Measurements from ENCODE around the gene GFAP.

The GFAP gene

DNA sequence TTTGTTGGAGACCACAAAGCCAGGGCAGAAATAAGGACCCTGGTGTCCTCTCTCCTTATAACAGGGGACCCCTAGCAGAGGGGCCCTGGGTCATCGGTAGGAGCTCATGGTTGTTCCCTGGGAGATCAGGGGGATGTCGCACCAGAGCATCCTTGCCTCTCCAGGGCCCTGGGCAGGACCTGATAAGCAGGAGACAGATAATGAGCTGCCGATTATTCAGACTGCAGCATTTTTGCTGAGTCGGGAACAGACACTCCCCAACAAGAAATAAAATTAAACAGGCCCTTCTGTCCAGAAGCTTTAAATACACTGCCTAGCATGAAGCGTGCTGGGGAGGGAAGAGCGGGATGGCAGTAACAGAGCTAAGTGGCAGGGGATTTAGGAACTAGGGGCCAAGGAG lies 15.4 kb upstream of the GFAP start:
- no peak for FAIRE-seq
- TF ChIP-seq, protein P1, sequence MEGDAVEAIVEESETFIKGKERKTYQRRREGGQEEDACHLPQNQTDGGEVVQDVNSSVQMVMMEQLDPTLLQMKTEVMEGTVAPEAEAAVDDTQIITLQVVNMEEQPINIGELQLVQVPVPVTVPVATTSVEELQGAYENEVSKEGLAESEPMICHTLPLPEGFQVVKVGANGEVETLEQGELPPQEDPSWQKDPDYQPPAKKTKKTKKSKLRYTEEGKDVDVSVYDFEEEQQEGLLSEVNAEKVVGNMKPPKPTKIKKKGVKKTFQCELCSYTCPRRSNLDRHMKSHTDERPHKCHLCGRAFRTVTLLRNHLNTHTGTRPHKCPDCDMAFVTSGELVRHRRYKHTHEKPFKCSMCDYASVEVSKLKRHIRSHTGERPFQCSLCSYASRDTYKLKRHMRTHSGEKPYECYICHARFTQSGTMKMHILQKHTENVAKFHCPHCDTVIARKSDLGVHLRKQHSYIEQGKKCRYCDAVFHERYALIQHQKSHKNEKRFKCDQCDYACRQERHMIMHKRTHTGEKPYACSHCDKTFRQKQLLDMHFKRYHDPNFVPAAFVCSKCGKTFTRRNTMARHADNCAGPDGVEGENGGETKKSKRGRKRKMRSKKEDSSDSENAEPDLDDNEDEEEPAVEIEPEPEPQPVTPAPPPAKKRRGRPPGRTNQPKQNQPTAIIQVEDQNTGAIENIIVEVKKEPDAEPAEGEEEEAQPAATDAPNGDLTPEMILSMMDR (IDR thresholded peaks at IDR 0.05; ENCODE audit: insufficient read depth, missing control alignments) = no peak
- peak; percentile 7 for DNase-seq (ENCODE audit: insufficient read length, low spot score)

DNA sequence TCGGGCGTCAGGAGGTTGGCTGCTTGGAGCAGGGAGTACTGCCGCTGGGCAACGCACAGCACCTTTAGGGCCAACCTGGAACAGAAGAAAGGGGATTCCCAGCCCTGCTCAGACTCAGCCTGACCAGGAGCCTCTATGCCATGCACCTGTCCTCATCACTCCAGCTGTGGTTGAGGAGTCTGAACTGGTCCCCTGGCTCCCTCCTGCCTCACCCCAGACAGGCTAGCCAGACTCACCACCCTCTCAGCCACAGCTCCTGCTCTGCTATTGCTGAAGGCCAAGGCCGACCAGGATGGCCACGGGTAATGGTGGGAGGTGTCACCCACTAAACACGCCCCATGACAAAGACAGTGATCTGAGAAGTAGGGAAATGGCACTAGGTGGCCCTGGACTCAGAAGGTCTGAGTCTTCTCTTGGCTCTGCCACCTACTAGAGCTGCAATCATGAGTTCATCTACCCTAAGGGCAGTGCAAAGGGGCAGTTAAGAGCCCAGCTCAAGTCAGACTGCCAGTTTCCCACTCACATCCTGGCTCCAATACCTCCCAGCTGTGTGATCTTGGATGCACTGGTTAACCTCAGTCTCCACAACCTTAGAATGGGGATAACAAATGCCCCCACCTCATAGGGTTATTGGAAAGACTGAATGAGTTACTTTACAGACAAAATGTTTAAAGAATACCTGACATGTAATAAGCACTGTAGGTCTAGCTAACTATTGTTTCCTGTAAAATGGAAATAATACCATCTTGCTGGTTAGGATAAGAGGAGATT lies 13.8 kb upstream of the GFAP start:
- FAIRE-seq (no peak), DNase-seq (ENCODE audit: insufficient read length, low spot score) (peak; percentile 1)
- TF ChIP-seq, protein P1 (IDR thresholded peaks at IDR 0.05; ENCODE audit: insufficient read depth, missing control alignments) = no peak

DNA sequence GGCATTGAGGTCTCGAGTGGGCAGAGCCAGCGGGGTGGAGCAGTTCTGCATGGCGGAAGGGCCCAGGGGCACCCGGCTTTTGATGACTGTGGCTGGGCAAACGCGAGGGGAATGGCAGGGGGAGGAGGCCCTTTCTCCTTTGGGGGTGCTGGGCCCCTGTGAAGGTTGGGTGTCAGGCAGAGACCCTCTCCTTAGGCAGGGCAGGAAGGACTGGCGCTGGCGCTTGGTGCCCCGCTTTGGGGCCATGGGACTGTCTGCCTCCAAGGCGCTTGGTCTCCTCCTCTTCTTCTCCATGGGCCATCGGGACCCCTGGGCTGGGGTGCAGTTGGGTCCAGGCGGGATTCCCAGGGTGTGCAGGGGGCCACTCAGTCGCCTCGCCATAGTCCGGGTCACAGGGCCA lies 12.8 kb upstream of the GFAP start:
- TF ChIP-seq, protein P1 (IDR thresholded peaks at IDR 0.05; ENCODE audit: insufficient read depth, missing control alignments) = no peak
- FAIRE-seq (no peak), DNase-seq (ENCODE audit: insufficient read length, low spot score) (no peak)

DNA sequence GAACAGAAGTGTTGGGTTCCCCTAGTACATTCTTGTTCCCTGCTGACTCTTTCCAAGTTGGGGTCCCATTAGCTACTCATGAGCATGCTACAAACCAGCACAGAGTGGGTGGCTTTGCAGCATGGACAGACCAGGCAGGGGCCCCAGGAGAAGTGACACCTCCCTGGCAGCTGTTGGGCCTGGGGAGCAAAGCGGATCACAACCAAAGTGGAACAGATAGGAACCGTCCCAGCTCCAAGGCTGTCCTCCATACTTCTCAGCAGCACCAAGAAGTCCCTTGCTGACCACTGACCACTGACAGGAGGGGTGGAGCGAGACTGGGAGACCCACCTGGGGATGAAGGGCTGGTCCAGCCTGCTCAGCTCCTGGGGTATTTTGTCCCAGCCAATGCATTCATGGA lies 12.4 kb upstream of the GFAP start:
- TF ChIP-seq, protein P1 (IDR thresholded peaks at IDR 0.05; ENCODE audit: insufficient read depth, missing control alignments) = no peak
- FAIRE-seq = no peak
- DNase-seq (ENCODE audit: insufficient read length, low spot score) = no peak

DNA sequence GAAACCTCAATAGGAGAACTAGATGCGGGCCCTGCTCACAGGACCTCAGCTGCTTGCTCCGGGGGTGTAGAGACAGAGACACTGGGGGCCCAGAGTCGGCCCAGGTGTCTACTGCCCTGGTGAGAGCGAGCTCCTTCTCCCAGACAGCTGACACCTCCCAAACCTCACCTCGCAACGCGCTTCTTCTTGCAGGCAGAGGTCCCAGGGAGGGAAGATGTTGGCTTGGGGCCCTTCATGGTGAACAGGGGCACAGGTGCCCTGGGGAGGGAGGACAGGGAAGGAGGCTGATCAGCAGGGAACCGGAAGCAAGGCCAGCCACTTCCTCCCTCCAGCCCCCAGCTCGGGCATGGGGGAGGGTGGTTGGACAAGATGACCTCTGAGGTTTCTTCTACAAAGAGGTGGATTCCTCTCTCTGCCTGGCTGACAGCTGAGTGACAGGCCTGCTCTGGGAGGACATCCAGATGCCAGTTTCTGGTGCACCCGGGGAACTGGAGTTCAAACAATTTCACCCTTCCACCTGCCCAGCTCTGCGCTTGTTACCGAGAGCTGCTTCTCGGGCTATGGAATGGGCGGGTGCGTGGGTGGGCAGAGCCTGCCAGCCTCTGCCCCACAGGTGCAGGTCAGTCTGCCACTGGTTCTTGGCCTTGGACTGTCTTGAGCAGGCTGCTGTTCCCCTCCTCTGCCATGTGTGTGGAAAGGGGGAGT lies 11.7 kb upstream of the GFAP start:
- TF ChIP-seq, protein P1 (IDR thresholded peaks at IDR 0.05; ENCODE audit: insufficient read depth, missing control alignments) = no peak
- no peak for FAIRE-seq
- DNase-seq (ENCODE audit: insufficient read length, low spot score) = no peak

DNA sequence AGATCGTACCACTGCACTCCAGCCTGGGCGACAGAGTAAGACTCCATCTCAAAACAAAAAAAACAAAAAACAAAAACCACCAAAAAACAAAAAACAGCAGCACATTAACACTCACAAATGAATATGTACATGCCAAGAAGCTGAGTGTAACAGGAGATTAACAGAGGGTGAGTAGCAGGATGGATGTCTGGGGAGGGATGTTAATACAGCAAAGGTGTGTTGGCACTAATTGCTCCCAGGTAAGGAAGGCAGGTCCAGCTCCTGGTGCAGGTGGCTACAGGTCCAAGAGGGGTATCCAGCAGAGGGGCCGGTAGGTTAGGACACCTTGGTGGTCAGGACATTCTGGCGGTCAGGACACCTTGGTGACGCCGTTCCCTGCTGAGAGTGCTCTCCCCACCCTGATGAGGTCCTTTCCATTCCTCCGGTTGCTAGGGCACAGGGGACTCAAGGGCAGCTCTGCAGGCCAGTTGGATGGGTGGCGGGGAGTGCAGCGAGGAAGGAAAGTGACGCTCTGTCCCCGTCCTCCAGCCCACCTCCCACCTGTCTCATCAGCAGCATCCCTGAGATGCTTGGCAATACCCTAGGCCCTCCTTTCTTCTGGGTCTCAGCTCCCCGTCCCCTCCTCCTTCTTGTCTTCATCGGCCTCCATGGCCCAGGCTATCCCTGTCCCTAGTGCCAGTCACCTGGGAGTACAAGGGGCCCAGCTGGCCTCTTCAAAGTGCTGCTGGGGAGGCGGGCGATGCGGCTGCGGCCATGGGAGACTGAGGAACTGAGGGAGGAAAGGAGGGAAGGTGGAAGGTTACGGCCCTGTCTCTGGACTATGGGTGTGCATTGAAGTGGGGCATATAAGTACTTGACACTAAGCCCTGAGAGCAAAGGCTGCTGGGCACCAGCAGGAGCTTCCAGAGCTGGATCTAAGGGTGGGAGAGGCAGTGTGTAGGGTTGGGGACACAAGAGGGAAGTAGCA lies 10.7 kb upstream of the GFAP start:
- DNase-seq (ENCODE audit: insufficient read length, low spot score) = no peak
- no peak for FAIRE-seq
- TF ChIP-seq, protein P1 (IDR thresholded peaks at IDR 0.05; ENCODE audit: insufficient read depth, missing control alignments) = no peak

Data from D721Med (cell line).